GM12872 (cell line): ENCODE results near the gene RIPK3.

Experiments used
- TF ChIP-seq, protein P1 (sequence below): IDR thresholded peaks from 3 replicates; pipeline ENCODE4 v1.5.1; 2011; ENCODE audit warnings: low read depth, mild to moderate bottlenecking, low read length, moderate library complexity; ENCODE audit not compliant: insufficient read depth

RIPK3 gene

DNA sequence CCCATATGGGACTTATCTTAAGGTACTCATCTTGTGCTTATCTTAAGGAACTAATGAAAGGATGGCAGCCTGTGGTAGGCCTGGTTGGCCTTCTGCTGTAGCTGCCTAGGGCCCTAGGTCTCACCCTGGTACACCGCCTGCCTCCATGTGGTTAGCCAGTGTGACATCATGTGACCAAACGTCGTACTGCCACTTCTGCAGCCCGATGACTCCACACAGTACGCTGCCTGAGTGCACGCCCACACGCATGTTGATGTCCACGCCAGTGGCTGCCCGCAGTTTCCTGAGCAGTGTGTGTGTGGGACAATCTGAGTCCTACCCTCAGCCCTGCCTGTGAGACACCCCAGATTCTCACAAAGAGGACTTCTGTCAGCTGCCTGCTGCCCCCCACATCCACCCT, 10.1 kb downstream of the RIPK3 start:
- TF ChIP-seq, protein P1, sequence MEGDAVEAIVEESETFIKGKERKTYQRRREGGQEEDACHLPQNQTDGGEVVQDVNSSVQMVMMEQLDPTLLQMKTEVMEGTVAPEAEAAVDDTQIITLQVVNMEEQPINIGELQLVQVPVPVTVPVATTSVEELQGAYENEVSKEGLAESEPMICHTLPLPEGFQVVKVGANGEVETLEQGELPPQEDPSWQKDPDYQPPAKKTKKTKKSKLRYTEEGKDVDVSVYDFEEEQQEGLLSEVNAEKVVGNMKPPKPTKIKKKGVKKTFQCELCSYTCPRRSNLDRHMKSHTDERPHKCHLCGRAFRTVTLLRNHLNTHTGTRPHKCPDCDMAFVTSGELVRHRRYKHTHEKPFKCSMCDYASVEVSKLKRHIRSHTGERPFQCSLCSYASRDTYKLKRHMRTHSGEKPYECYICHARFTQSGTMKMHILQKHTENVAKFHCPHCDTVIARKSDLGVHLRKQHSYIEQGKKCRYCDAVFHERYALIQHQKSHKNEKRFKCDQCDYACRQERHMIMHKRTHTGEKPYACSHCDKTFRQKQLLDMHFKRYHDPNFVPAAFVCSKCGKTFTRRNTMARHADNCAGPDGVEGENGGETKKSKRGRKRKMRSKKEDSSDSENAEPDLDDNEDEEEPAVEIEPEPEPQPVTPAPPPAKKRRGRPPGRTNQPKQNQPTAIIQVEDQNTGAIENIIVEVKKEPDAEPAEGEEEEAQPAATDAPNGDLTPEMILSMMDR = no peak

DNA sequence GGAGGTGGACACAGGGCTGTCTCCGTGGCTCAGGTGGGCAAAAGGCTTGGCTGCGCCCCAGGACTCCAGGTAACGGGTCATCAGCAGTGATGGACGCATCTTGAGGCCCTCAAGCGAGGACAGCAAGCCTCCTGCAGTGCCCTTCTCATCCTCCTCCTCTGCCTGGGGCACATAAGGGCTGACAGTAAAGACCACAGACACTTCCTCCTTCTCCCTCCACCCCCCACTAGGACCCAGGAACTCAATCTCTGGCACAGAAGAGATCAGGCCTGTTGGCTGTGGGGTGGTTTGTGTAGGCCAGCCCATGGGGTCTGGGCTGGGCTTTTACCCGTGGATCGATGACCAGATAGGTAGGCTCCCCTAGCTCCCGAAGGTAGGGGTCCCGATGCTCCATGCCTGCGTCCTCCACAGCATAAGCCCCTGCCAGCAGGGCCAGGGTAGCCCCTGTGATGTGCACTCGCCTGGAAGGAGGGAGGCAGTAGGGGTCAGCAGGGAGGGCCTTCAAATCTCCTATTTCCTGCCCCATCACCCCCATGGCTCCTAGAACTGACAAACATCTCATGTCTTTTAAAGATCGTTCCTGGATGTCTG, 10.6 kb downstream of the RIPK3 start:
- TF ChIP-seq, protein P1 = no peak

DNA sequence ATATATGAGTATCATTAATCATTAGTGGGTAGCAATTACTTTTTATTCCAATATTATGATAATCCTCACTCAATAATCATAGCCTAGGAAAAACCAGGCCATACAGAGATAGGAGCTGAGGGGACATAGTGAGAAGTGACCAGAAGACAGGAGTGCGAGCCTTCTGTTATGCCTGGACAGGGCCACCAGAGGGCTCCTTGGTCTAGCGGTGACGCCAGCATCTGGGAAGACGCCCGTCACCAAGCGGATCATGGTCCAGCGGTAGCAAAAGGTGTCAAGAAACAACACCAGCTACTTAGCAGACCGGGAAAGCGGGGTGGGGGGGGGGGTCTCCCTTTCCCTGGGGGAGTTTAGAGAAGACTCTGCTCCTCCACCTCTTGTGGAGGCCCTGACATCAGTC, 11.9 kb downstream of the RIPK3 start:
- TF ChIP-seq, protein P1 = peak; percentile 50; the same call in 2 of the 3 replicates

DNA sequence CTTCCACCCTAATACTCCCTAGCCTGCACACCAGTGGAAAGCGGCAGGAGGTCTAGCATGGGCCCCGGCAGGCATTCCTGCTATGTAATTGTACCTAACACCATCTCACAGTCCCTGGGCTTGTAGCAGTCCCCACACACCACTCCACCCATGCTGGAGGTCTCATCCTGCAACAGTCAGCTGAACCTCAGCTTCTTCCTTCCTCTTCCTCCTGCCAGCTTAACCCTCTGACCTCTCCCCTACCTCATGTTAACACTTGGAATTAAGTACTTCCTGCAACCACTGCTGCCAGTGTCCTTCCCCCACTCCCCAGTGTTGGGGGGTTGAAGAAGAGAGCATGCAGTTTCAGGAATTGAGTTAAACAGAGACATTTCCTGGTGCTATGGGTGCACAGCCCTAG, 12.5 kb downstream of the RIPK3 start:
- TF ChIP-seq, protein P1 = no peak

DNA sequence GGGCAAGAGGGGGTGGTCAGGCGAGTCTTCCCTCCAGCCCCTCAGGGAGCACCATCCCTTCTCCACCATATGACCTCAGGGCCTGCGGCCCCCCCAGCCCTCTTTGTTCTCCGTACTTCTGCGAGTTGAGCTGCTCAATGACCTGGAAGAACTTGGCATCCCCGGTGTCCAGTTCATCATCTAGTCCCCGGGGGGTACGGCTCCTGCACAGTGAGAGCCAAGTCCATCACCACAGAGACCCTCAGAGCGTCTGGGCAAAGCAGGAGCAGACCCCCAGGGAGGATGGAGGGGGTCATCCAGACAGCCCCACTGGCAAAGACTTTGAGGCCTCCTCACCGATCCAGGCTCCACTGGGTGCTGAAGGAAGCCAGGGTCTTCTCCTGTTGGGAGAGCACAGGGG, 13.8 kb downstream of the RIPK3 start:
- TF ChIP-seq, protein P1 = no peak

DNA sequence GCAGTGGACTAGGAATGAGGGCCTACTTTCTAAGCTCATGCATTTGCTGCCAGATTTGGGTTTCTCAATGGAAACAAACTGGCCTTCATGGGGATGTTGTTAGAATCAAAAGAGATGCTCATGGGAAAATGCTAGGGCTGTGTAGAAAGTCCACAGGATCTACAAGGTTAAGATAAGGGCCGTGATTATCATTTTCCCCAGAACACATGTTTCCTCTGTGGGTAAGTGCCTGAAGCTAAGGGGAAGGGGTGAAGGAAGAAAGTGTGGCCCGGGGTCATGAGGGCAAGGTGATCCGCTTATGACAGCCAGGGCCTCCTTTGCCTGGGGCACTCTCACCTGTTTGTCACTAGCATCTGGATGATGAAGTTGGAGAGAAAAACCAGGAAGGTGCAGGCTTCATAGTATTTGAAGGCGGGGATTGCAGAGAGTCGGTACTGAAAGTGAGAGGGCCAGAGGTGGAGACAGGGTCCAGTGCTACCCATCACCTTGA, 14.7 kb downstream of the RIPK3 start:
- TF ChIP-seq, protein P1 = no peak

DNA sequence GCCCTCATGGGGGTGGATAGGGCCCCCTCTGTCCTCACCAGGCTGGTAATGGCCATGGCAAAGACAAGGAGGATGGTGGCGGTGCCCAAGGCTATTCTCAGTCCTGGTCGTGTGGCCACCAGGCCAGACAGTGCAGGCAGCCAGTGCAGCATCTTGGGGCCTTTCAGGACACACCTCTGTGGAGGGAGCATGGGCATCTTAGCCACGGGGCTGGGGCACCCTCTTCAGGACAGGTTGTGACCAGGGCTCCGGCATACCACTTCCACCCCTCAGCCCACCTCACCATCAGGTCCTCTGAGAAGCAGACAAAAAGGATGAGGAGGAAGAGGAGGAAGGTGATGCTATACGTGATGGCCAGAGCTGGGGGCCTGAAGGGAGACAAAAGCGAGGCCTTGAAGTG, 15.8 kb downstream of the RIPK3 start:
- TF ChIP-seq, protein P1 = no peak
